Measurements from ENCODE around the gene BGN.

BGN gene

GRCh38 chrX:153482376-153483015 is 12.3 kb upstream of the BGN start:
- no peak for DNase-seq (ENCODE audit: low read depth)

GRCh38 chrX:153485396-153486080 is 9.2 kb upstream of the BGN start:
- DNase-seq (ENCODE audit: low read depth): no peak

- DNase-seq (ENCODE audit: low read depth): no peak
These were observed 8.6 kb upstream of the BGN start for GRCh38 chrX:153486171-153486570.

GRCh38 chrX:153487590-153488071 is 7.1 kb upstream of the BGN start:
- no peak for DNase-seq (ENCODE audit: low read depth)

GRCh38 chrX:153488231-153488914 is 6.4 kb upstream of the BGN start:
- DNase-seq (ENCODE audit: low read depth): peak; percentile 81

GRCh38 chrX:153490217-153490930 is 4.4 kb upstream of the BGN start:
- no peak for DNase-seq (ENCODE audit: low read depth)

- DNase-seq (ENCODE audit: low read depth): no peak
These were observed 3.3 kb upstream of the BGN start for GRCh38 chrX:153491351-153491914.

GRCh38 chrX:153491918-153492317 is 2.9 kb upstream of the BGN start:
- no peak for DNase-seq (ENCODE audit: low read depth)

- DNase-seq (ENCODE audit: low read depth): no peak
These were observed 2.2 kb upstream of the BGN start for GRCh38 chrX:153492543-153492942.

GRCh38 chrX:153493085-153493484 is 1.7 kb upstream of the BGN start:
- DNase-seq (ENCODE audit: low read depth): no peak

- DNase-seq (ENCODE audit: low read depth): peak; percentile 59
These were observed 719 bp upstream of the BGN start for GRCh38 chrX:153494061-153494460.

GRCh38 chrX:153495362-153495751 is 577 bp downstream of the BGN start:
- peak; percentile 72 for DNase-seq (ENCODE audit: low read depth)

- peak; percentile 38 for DNase-seq (ENCODE audit: low read depth)
These were observed 1.3 kb downstream of the BGN start for GRCh38 chrX:153495903-153496589.

GRCh38 chrX:153496590-153496959 is 1.8 kb downstream of the BGN start:
- DNase-seq (ENCODE audit: low read depth): peak; percentile 47

GRCh38 chrX:153498453-153498852 is 3.7 kb downstream of the BGN start:
- DNase-seq (ENCODE audit: low read depth): no peak

GRCh38 chrX:153499341-153499740 is 4.6 kb downstream of the BGN start:
- DNase-seq (ENCODE audit: low read depth): no peak

- no peak for DNase-seq (ENCODE audit: low read depth)
These were observed 5.1 kb downstream of the BGN start for GRCh38 chrX:153499876-153500275.

GRCh38 chrX:153500676-153501280 is 6.0 kb downstream of the BGN start:
- DNase-seq (ENCODE audit: low read depth): no peak

- no peak for DNase-seq (ENCODE audit: low read depth)
These were observed 6.8 kb downstream of the BGN start for GRCh38 chrX:153501530-153501929.

- DNase-seq (ENCODE audit: low read depth): no peak
These were observed 7.4 kb downstream of the BGN start for GRCh38 chrX:153502131-153502530.

GRCh38 chrX:153502796-153503195 is 8.0 kb downstream of the BGN start:
- DNase-seq (ENCODE audit: low read depth): no peak

Data from EH (cell line).